ENCODE results near the gene EFHC1. TPM values are rescaled to one million over a fixed set of nuclear protein-coding genes. Genes with fewer than 3 reads are reported as not detected.

The EFHC1 gene
- total and polyA plus RNA-seq, 2 of the 13 experiments (the other 11 are each of a cell fraction or from before 2014, with no cell fraction given) = 23.4 to 29.5 TPM

DNA sequence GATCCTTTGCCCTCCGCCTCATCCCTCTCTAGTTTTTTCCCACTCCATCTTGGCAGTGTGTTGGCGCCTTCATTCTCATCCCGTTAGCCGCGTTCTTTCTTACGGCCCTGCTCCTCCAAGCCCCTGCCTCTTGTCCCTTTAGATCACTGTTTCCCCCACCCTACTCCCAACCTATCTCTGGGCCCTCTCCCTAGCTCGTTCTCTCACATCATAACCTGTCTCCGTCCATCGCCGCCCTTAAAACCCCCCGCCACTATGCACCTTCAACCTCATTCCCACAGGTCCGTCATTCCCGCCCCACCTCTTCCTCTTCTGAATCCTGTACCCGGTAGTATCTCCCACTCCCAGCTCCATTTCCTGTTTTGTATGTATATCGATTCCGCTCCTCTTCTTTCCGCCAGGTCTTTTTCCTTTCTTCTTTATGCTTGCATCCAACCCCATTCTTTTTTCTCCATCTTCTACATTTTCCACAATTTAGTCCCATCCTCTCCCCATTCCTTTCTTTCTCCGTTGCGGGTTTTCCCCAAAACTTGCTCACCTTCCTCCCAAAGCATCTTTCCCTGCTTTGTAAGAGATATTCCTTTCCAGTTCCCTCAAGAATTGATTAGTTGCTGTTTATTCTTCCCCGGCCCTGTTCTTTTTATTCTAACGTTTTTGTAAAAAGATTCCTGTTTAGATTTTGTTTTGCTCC is 671 bp downstream of the EFHC1 start (continued):
- TF ChIP-seq ZBTB4 (CRISPR knock-in tag; IDR thresholded peaks at IDR 0.05; ENCODE audit: borderline replicate concordance) = no peak; the same call in 1 of the 2 replicates
- 0 out of 2 replicates have a peak, but pooled peaks have one; percentile 26 for TF ChIP-seq PAXIP1 (CRISPR knock-in tag; conservative IDR thresholded peaks at IDR 0.05)
- no peak for TF ChIP-seq ZNF10 (CRISPR knock-in tag; IDR thresholded peaks at IDR 0.05; ENCODE audit: borderline replicate concordance, low read depth)
- peak; percentile 88 for TF ChIP-seq POLR2AphosphoS5 (IDR thresholded peaks at IDR 0.05; ENCODE audit: low read depth, low read length)
- TF ChIP-seq FOXO1 (CRISPR knock-in tag; IDR thresholded peaks at IDR 0.05) = no peak
- TF ChIP-seq RARA (CRISPR knock-in tag; IDR thresholded peaks at IDR 0.05) = no peak
- TF ChIP-seq SP5 (CRISPR knock-in tag; IDR thresholded peaks at IDR 0.05; ENCODE audit: borderline replicate concordance, low read depth) = peak; percentile 60
- TF ChIP-seq ZNF44 (CRISPR knock-in tag; IDR thresholded peaks at IDR 0.05) = no peak
- 0 out of 2 replicates have a peak, but pooled peaks have one; percentile 32 for TF ChIP-seq ZSCAN12 (CRISPR knock-in tag; IDR thresholded peaks at IDR 0.05)
- peak; percentile 38; the same call in 1 of the 2 replicates for TF ChIP-seq NCOR1 (IDR thresholded peaks at IDR 0.05; ENCODE audit: borderline replicate concordance, low read length)
- peak; percentile 49 to 66; a peak in 3 of 4 replicates for TF ChIP-seq POLR2A (IDR thresholded peaks at IDR 0.05; ENCODE audit: insufficient read depth in 1 of 2, low read depth in 2 of 2, low read length in 2 of 2)
- peak; percentile 83; the same call in 1 of the 2 replicates for TF ChIP-seq NONO (IDR thresholded peaks at IDR 0.05)
- peak; percentile 25; the same call in 1 of the 2 replicates for TF ChIP-seq NONO (CRISPR knock-in tag; conservative IDR thresholded peaks at IDR 0.05)
- no peak for TF ChIP-seq SRSF4 (IDR thresholded peaks at IDR 0.05; ENCODE audit: low read depth, low read length, poor library complexity, severe bottlenecking)
- TF ChIP-seq JUNB (CRISPR knock-in tag; IDR thresholded peaks at IDR 0.05; ENCODE audit: borderline replicate concordance) = no peak
- TF ChIP-seq ERF (CRISPR knock-in tag; IDR thresholded peaks at IDR 0.05) = peak; percentile 21; the same call in 1 of the 2 replicates
- 0 out of 2 replicates have a peak, but pooled peaks have one; percentile 37 for TF ChIP-seq EED (CRISPR knock-in tag; IDR thresholded peaks at IDR 0.05)
- no peak for TF ChIP-seq SRF (IDR thresholded peaks at IDR 0.05; ENCODE audit: low read depth, low read length)
- no peak for TF ChIP-seq FOSL1 (CRISPR knock-in tag; IDR thresholded peaks at IDR 0.05; ENCODE audit: borderline replicate concordance)
- TF ChIP-seq MXD1 (CRISPR knock-in tag; IDR thresholded peaks at IDR 0.05) = peak; percentile 40; the same call in 1 of the 2 replicates
- TF ChIP-seq RXRB (CRISPR knock-in tag; IDR thresholded peaks at IDR 0.05; ENCODE audit: borderline replicate concordance) = peak; percentile 8; the same call in 1 of the 2 replicates
- no peak for TF ChIP-seq PAF1 (CRISPR knock-in tag; IDR thresholded peaks at IDR 0.05)
